ENCODE data around the gene U2AF1.
"Not testable (repeated sequence)": the region's sequence is repeated elsewhere in the genome, so short reads cannot be mapped to it uniquely, and the experiment has no call there.

U2AF1 gene

DNA sequence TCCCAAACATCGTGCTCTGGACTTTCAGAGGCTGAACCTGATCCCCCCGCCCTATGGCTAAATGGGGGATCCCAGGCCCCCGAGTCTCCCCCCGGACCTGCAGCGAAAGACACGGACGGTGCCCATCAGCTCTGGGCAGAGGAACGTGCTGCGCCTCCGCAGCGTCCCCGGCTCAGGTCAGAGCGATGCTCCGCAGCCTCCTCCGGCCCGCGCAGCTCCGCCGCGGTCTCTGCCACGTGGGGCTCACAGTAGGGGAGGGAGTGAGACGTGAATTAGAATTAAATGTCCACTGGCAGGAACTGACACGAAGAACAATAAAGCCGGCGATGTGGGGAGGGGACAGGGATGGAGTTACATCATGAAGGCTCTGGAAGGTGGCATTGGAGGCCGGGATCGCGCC lies 30.7 kb downstream of the U2AF1 start:
- DNase-seq (ENCODE audit: low spot score) = not testable (repeated sequence)

DNA sequence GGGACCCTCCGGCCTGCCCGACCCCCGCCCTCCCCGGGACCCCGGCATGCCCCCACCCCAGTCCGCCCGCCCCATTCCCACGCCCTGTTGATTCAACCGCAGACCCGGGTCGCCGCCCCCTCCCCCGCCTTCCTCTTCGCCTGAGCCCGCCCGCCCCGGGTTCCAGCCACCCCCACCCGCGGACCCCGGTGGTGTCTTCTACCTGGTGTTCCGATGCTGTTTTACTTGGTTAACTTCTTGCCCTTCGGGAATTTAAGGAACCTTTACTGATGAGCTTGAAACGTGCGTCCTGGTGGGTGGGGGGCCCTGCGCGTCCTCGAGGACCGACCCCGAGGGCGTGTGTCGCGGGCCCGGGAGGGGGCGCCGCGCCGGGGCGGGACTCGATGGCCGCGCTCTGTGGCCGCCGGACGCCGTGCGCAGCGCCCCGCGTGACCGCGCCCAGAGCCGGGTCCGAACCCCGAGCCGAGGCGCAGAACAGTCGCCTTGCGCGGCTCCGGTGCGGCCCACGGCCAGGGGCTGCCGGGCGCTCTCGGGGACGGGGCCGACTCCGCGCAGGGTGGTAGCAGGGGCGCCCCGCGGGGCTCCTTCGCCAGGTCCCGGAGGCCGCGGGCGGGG lies 31.2 kb downstream of the U2AF1 start:
- not testable (repeated sequence) for DNase-seq (ENCODE audit: low spot score)

DNA sequence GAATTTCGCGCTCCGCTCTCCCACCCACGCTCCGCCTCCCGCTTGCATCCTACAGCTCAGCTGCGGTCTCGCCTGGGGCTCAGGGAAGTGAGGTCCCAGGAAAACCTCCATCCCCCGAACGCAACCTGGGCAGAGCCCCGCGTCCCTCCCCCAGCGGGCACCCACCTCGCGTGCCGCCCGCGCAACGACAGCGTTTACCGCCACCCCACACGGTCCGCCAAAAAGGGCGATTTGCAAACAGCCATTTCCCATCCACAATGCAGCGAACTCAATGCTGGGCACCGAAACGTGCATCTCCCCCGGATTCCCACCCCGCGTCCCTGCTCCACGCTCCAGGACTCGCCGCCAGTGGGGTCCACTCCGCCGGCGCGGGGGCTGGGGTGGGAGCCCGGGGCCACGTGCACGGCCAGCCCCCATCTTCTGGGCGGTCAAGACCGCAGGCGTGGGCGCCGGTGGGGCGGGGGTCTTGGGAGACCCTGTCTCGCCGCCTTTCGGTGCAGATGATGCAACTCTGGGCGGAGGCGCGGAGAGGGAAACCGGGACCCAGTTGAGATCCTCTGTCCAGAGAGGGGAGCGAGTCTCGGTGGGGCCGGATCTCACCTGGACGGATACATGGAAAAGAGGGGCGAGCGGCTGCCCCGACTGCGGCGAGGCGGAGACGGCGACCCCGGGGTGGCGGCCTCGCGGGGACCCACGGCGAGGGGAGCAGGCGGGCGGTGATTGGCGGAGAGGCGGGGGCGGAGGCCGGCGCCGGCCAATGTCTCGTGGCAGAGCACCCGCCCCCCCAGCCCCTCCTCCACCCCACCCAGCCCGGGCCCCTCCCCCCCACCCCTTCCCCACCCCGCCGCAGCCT lies 32.0 kb downstream of the U2AF1 start, which contains the start of gene CBS:
TSS of gene CBS (minus strand) at position 666 of the 853 bp plus-strand sequence. CDS start 3,642 bp downstream, outside the sequence.
- not testable (repeated sequence) for DNase-seq (ENCODE audit: low spot score)

DNA sequence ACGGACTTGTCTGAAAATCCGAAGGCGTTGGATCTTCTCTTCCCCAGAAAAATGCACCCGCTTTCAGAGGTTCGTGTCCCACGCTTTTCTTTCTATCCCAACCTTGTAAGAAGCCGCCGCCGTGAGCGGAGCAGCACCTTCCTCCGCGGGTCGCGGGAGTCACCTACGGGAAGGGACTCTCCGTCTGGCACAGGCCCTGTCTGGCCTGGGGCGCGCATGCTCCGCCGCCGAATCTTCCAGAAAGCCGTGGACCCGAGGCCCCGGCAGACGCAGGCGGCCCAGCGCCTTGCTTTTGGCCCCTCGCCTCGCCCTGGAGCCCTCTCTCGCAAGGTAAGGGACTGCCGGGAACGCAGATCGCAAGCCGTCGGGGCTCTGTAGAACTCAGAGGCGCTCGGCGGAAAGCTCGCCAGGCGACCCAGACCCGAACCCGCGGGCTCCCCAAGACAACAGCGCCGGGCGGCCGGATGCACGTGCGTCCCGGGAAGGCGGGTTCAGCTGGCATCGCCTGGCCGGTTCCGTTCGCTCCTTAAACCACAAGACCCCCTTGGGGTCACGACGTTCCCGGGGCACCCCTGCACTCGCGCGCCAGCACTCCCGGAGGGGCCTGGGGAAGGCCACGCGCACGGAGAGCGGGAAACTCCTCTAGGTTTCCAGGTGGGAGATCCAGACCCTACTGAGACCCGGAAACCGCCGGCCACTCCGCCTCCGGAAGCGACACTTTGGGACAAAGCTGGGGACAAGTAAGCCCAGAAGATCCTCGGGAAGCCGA lies 32.8 kb downstream of the U2AF1 start:
- not testable (repeated sequence) for DNase-seq (ENCODE audit: low spot score)

DNA sequence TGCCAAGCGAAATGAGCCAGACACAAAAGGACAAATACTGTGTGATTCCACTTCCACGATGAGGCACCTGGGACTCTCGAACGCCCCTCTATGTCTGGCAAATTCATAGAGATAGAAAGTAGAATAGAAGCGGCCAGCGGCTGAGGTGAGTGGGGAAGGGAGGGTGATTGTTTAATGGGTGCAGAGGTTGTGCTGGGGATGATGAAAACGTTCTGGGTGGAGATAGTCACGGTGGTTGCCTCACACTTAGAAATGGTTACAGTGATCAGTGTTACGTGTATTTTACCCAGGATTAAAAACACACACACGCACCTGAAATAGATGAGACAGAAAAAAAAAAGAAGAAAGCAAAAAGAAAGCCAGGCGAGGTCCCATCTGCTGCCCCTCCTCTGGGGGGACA lies 34.6 kb downstream of the U2AF1 start:
- DNase-seq (ENCODE audit: low spot score) = not testable (repeated sequence)

DNA sequence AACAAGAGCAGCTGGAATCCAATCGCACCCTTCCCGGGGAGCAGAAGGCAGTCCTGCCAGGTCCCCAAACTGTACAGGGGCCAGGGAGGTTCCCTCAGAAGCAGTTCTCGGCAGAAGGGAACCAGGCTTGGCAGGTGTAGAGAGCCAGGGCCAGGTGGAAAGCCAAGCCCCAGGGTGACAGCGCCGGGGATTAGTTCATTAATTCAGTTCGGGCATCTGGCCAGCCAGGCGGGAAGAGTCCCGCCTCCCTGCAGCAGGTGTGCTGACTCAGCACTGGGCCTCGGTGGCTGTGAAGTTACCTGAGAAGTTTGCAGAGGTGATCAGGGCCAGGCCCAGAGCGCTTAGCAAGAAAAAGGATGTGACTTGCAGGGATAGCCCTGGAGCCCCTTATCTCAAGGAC lies 37.7 kb downstream of the U2AF1 start:
- DNase-seq (ENCODE audit: low spot score) = not testable (repeated sequence)

DNA sequence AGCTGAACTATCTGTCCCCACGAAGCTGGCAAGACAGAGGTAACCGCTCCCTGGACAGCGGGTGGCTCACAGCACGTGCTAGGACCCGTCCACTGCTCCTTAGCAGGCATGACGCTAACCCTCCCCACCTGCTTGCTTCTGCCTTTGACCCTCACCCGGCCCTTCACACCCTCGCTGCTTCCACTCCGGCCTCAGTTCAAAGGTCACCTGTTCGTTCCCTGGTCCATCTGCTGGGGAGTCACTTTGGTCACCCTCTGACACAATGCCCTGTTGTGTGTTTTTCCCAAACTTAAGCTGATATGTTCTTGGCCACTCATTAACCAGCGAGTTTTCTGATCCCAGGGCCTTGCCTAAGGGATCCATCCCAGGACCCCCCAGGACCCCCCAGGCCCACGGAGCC lies 39.3 kb downstream of the U2AF1 start:
- DNase-seq (ENCODE audit: low spot score) = not testable (repeated sequence)

DNA sequence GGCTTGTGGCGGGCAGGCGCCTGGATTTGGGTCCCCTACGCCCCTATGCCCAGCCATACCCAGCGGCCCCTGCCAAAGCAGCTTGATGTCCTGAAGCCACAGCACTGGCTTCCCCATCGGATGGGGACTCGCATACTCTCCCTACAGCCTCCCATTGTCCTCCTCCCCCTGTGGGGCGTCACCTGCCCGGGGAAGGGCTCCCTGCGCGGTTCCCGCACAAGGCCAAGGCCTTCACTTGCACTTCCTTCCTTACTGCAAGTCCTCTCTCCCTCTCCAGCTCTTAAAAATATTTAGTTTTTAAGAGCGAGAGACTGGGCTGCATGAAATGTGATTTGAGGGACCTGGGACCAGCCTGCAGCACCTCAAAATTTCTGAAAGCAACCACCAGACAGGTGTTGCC lies 40.7 kb downstream of the U2AF1 start:
- not testable (repeated sequence) for DNase-seq (ENCODE audit: low spot score)

DNA sequence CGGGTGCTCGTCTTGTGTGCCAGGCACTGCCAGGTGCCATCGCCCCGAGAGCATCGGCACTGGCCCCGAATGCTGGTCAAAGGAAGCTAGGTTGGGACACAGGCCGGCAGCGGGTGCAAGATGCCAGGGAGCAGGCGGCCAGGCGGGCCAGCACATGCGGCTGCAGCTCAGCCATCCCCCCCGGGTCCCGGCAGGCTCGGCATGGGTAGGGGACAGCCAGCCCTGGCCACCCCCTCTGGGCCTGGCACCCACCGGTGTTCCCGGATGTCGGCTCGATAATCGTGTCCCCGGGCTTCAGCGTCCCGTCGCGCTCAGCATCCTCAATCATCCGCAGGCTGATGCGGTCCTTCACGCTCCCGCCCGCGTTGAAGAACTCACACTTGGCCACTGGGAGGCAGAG lies 41.4 kb downstream of the U2AF1 start:
- DNase-seq (ENCODE audit: low spot score) = not testable (repeated sequence)

DNA sequence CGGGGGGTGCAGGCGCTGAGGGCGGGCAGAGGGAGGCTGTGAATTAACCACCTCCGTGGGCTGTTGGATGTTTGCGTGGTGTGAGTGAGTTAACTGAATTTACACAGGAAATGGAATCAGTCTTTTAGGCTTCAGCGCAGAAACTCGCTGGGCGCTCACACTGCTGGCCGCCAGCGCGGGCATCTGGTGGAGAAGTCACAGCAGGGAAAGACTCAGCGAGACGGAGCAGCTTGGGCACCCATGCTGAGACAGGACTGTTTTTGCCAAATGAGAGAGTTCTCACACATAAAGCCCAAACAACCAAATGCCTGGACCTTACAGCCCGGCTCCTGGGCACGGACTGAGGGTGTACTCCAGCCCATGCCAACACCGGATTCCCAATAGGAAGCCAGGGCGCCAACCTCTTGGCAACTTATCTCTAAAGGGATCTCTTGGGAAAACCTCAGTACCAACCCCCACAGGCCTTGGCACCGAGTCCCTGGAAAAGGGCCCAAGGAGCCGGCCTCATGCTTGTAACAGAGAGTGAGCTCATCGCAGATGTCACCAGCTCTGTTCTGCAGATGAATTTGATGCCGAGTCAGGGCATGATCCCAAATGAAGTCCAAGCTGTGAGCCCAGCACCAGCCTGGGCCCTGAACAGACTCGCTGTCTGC lies 43.0 kb downstream of the U2AF1 start:
- DNase-seq (ENCODE audit: low spot score) = not testable (repeated sequence)

DNA sequence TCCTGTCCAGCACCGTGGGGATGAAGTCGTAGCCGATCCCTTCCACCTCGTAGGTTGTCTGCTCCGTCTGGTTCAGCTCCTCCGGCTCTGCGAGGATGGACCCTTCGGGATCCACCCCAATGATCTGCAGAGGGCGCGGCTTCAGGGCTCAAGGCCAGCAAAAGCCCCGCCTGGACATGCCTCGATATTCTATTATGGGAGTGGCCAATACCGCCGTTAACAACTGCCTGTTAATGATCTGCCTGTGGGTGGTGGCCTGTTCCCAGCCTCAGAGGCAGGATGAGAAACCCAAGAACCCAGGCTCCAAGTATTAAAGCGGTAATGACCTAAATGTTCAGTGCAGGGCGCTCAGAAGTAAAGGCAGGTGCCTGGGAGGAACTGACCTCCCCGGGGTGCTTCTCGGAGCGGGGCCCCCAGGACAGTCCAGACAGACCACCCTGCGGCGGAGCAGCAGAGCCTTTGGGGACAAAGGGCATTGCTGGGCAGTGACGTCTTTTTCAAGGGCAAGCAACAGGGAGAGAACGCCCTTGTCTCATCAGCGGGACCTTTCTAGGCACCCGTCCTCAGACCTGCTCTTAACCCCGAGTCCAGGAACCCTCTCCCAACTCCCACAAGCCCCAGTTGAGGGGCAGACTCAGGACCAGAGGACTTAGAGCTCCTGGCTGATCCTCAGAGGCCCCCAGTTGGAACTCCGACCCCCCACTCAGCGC lies 44.3 kb downstream of the U2AF1 start:
- DNase-seq (ENCODE audit: low spot score) = not testable (repeated sequence)

DNA sequence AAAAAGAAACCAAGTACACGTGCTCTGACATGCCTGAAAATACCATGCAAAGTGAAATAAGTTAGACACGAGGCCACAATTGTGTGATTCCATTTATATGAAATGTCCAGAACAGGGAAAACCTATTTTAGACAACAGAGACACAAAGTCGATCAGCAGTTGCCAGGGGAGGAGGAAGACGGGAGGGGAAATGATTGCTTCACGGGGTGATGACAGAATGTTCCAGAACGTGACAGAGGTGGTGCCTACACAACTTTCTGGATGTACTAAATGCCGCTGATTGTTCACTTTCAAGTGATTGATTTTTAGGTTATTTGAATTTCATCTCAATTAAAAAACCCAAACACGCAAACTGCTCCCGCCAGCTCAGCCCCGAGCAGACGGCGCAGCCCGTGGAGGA lies 54.3 kb downstream of the U2AF1 start:
- not testable (repeated sequence) for DNase-seq (ENCODE audit: low spot score)

DNA sequence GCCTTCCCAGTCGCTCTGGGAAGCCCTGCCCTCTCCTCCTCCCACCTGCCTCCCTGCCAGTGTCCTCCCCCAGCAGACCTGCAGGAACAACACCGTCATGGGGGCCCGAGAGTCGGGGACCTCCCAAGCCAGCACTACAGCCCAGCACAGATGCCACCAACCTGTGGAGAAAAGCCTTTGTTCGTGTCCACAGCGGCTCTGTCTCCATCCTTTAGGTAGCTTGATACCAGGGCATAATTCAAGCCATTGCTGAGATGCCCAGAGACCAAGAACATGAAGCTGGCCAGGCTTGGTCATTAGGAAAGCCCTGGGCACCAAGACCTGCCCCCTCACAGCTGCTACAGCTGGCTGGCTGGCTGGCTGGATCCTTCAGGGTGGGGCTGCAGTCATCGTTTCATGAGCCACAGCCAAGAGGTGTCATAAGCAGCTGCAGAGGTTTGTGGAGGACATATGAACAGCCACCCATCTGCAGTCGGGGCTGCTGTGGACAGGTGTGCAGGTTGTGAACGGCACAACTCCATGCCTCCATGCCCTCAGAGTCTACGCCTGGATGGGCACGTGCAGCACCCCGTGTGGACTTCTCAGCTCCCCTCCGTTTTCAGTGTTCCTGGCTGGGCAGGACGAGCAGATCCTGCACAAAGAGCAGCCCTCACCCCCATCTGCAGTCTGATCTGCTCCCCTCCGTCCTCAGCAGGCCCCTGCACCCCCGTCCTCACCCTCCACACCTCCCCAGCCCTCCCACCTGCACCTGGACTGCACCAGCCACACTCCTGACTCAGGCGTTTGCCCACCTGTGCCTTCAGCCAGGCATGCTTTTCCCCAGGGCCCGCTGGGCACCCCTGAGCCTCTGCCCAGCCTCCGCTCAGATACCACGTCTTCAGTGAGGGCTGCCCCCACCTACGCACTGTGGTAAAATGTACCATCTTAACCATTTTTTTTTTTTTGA lies 61.2 kb downstream of the U2AF1 start:
- DNase-seq (ENCODE audit: low spot score) = not testable (repeated sequence)

DNA sequence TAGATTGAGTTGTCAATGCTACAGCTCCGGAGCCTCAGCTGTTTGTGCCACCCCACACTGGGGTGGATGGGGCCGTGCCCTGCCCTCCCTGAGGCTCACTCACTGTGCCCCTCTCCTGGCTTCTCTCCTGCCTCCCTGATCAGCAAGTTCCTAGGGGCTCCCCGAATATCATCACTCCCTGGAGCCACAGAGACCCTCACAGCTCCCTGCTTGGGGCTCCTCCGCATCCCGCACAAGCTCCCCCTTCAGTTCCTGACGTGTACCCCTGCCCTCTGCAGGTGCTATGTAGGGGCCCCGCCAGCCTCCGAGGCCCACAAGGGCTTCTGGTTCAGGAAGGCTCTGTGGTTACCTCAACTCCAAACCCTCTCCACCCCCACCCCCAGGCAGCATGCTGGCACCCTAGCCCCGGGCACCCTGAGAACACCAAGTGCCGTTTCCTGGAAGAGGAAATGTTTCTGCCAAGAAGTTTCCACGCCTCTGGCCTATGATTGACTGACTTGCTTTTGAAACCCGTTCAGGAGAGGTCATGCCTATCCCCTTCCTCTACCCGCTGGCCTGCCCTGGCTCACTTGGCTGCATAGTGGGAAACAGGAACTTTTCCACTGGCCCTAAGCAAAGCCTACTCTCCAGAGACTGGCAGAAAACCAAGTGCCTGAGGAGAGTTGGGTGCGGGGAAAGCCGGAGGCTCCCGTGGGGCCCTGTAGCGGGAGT lies 62.0 kb downstream of the U2AF1 start:
- not testable (repeated sequence) for DNase-seq (ENCODE audit: low spot score)

DNA sequence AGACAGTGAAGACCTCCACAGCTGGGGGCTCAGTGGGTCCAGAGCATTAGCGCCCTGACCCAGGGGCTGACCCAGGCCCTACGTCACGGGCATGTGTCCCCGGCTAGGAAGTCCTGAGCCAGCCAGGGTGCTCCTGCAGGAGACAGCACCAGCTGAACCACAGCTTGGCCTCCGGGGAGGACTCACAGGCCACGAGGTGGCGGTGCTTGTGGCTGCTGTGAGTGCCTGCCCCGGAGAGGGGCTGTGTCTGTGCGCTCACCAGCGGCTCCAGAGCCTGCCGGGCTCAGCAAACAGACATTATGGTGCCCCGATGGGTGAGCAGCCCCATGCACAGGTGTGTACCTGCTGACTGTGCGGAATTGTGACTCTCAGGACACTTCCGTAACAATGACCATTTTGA lies 62.8 kb downstream of the U2AF1 start:
- not testable (repeated sequence) for DNase-seq (ENCODE audit: low spot score)

DNA sequence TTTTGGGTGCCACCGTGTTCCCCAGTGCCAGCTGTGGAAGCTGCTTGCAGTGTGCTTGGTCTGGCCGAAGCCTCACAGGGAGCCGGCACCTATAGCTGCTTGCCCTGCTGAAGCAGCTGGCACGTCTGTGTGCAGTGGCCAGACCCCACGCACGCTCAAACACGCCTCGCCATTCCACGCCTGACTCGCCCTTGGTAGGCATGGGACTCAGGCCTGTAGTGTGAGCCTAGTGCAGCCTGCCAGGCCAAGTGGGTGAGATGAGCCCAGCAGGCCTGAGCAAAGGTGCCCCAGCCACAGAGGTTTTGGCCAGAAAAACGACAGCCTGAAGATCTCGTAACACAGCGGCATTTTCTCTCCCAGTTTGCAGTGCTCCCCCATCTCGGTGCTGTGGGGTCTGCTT lies 64.1 kb downstream of the U2AF1 start:
- DNase-seq (ENCODE audit: low spot score) = not testable (repeated sequence)

All from pons (tissue), 1 donor.